Spinal cord (tissue), 10 donors: ENCODE measurements around the gene TMEM208. TPM values are rescaled to one million over a fixed set of nuclear protein-coding genes. Genes with fewer than 3 reads are reported as not detected.
A peak's percentile ranks its signal among the peaks of the same experiment; 100 is the strongest.

ENCODE experiments used
- DNase-seq, 6 donors: peaks; one replicate each; pipeline versions ENCODE4 v3.0.0 to v3.0.0-alpha.2; 2013 to 2015; ENCODE audit warnings: low spot score in 6 of 6, low read depth in 4 of 6
- H3K27ac ChIP-seq: one replicate; pipeline ENCODE4 v1.5.1; 2013; ENCODE audit warnings: low read depth, low read length, control low read depth
- H3K27me3 ChIP-seq: one replicate; pipeline ENCODE4 v1.6.1; 2013; ENCODE audit warnings: low read length; ENCODE audit not compliant: control insufficient read depth, insufficient read depth
- H3K36me3 ChIP-seq: one replicate; pipeline ENCODE4 v1.6.1; 2013; ENCODE audit warnings: low read length; ENCODE audit not compliant: control insufficient read depth, insufficient read depth
- H3K4me1 ChIP-seq: one replicate; pipeline ENCODE4 v1.6.1; 2013; ENCODE audit warnings: low read length; ENCODE audit not compliant: control insufficient read depth, insufficient read depth
- H3K4me3 ChIP-seq: one replicate; pipeline ENCODE4 v1.5.1; 2013; ENCODE audit warnings: low read depth, low read length, control low read depth
- H3K9me3 ChIP-seq: one replicate; pipeline ENCODE4 v1.6.1; 2013; ENCODE audit warnings: low read length; ENCODE audit not compliant: control insufficient read depth, insufficient read depth
- WGBS: methylation state at CpG from one replicate; pipeline ENCODE4 v1.1.5; 2013; ENCODE audit warnings: missing lambda C conversion rate; ENCODE audit not compliant: insufficient coverage; 5-methylcytosine and 5-hydroxymethylcytosine counted together
- polyA plus RNA-seq, 2 donors: library from polyadenylated mRNA; unstranded; fragments of 120-200 nt; gene quantifications; one replicate each; pipeline ENCODE4 v1.2.1, GENCODE V29; 2013; ENCODE audit not compliant: insufficient read length in 2 of 2
- total RNA-seq, 2 donors: library from RNA; depleted of rRNA in 1 of 2; stranded (reverse); fragments of 120-200 nt in 1 of 2; fragments of >200 nt in 1 of 2; gene quantifications; one replicate each; pipeline versions ENCODE4 v1.2.3 to v1.2.4, GENCODE V29; 2013 to 2014
- donor health status: healthy.

The TMEM208 gene
- total and polyA plus RNA-seq, 4 donors = 18.8 to 57.4 (median 45.7) TPM

DNA sequence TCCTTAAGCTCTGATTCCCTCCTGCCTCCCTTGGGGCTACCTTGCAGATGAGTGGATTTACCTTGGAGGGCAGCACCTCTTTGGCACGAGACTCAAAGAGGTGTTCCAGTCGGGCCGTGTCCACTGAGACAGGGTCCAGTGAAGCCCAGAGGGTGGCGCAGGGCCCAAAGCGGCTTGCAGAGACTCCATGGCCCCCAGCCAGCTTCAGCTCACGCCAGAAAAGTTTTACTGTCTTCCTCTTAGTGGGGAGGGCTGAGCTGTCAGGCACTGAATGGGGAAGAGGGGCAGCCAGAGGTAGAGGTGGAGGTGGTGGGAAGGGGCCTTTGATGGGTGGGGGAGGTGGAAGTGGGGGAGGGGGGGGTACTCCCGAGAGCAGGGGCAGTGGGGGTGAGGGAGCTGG, 6.7 kb downstream of the TMEM208 start:
- no peaks in the 10 kb centered on the region for H3K9me3 ChIP-seq
- no peaks in the 10 kb centered on the region for H3K27me3 ChIP-seq
- no peak overlapping the region for H3K27ac ChIP-seq
- peak in 1 of 6 donors; percentile 22 for DNase-seq
- WGBS = 89% methylated on average over 4 of the region's 7 CpGs
- no peaks in the 10 kb centered on the region for H3K4me1 ChIP-seq
- H3K36me3 ChIP-seq = peaks cover 85% of the 10 kb centered on the region
- H3K4me3 ChIP-seq = no peak overlapping the region

DNA sequence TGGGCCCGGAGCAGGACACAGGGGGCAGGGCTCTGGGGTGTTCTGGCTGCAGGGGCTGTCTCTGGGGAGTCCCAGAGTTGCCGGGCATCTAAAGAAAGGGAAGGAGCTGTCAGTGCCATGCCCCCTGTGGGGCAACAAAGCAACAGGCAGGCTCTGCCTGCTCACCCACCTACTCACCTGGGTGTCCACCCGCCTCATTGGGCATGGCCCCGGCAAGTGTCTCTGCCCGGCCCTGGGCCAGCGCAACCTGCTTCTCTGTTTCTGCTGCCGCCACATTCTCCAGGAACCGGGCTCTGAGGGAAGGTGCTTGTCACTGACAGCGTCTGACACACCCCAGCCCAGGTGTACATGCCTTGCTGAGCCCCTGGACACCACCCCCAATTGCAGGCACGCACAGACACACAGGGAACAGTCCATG, 7.3 kb downstream of the TMEM208 start:
- 93% methylated on average over 9 of the region's 10 CpGs for WGBS
- Histone ChIP-seq H3K36me3 (peaks cover 85% of the 10 kb centered on the region), H3K27ac (no peak overlapping the region), H3K4me1 (no peaks in the 10 kb centered on the region), H3K9me3 (no peaks in the 10 kb centered on the region), H3K4me3 (no peak overlapping the region), H3K27me3 (no peaks in the 10 kb centered on the region)
- no peak for DNase-seq

DNA sequence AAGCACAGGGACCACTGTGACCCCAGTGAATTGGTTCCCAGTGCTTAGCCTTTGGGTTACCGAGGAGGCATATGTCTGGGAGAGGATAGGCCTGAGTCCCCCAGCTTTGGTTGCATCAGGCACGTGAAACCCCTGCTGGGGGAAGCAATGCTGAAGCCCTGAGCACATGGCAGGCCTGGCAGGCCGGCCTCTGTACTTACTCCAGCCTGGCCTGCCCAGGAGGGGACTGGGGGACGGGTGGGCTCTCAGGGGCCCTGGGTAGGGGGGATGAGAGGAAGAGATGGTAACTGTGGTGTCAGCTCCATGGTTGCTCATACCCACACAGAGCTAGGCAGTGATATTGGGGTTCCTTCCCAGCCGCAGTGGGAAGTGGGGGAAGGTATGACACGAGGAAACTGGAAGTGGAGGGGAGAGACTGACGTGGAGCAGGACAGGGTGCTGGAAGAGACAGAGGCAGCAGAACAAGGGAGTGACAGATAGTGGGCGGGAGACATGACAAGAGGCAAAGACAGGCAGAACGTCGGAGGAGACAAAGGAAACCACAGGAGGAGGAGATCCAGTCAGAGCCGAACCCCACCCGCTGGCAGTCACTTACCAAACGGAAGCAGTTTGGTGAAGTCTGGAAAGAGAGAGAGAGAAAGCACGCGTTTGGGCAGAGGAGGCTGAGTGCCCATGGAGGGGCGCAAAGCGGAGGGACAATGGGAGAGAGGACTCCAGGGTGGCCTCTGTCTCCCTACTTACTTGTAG, 9.1 kb downstream of the TMEM208 start:
- Histone ChIP-seq H3K9me3 (no peaks in the 10 kb centered on the region), H3K4me1 (no peaks in the 10 kb centered on the region), H3K27me3 (no peaks in the 10 kb centered on the region), H3K4me3 (no peak overlapping the region), H3K36me3 (peaks cover 69% of the 10 kb centered on the region), H3K27ac (no peak overlapping the region)
- WGBS = 76% methylated on average over 17 of the region's 17 CpGs
- DNase-seq = no peak

DNA sequence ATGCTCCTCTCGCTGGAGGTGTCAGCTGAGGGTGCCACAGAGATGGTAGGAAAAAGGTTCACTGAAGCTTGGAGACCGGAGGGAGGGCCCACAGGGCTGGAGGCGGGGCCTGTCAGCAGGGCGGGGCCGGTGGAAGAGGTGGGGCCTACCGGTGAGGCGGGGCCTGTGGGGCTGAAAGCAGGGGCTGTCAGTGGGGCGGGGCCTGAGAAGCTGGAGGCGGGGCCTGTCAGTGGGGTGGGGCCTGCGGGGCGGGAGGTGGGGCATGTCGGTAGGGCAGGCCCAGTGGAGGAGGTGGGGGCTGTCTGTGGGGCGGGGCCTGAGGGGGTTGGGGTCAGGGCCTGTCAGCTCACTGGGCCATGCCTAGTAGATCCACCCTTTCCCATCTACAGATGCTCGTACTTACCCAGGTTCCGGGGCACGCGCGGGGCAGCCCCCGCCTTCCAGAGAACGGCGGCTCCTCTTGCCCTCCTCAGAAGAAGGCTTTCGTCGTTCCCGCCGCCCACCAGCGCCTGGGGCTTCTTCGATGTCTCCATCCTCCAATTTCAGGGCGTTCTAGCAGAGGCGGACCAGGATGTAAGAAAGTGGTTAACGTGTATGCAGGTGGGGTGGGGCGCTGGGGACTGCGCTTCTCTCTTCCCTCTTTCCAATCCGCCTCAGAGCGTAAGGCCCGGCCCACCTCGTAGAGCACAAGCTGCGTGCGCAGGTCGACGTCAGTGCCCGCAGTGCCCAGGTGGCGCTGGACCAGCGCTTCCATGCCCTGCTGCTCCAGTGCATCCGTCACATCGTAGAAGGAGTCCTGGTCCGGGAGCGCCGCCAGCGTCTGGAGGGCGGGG, 9.8 kb downstream of the TMEM208 start:
- H3K4me3 ChIP-seq = no peak overlapping the region

DNA sequence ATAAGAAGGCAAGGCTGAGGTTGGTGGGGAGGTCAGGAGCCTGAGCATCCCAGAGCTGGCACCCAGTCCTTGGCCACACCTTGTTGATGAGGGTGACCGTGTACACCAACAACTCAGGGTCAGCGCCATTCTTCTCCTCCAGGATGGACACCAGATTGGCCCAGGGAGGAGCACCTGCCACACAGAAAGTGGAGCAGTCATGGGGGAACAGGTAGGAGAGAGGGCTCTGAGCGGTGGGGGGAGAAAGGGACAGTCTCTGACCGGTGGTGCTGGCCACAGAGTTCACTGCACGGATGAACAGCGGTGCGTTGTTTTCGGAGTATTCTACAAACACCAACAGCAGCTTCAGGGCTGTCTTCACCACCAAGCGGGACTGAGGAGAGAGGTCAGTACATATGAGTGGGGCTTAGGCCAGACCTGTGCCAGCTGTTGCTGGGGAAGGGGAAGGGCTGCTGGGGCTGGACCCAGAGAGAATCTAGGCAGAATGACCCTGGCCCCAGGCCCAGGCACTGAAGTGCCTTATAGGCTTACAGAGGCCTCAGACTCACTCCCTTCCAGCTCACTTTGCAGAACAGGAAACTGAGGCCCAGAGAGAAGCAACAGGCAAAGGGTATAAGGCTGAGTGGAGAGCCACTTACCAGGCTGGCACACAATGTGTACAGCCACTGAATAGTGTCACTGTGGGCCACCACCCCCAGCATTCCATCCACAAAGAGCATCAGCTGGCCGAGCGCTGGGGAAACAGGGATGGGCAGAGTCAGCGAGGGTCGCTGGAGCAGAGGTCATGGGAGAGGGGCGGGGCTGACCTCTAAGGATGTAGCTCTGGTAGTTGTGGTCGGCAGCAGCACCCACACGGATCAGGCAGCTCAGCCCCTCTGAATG, 10.7 kb downstream of the TMEM208 start:
- H3K4me1 ChIP-seq = peaks cover 2% of the 10 kb centered on the region
- DNase-seq = no peak
- H3K27me3 ChIP-seq = no peaks in the 10 kb centered on the region
- H3K27ac ChIP-seq = no peak overlapping the region
- H3K4me3 ChIP-seq = no peak overlapping the region
- no peaks in the 10 kb centered on the region for H3K9me3 ChIP-seq
- 76% methylated on average over 11 of the region's 16 CpGs for WGBS
- H3K36me3 ChIP-seq = peaks cover 54% of the 10 kb centered on the region

More for the DNA sequence above, 9.8 kb downstream of the TMEM208 start:
- no peaks in the 10 kb centered on the region for H3K27me3 ChIP-seq
- H3K36me3 ChIP-seq = peaks cover 62% of the 10 kb centered on the region
- H3K4me1 ChIP-seq = peaks cover 2% of the 10 kb centered on the region
- 65% methylated on average over 42 of the region's 50 CpGs for WGBS
- H3K27ac ChIP-seq = no peak overlapping the region
- DNase-seq = peak in 2 of 6 donors; percentile 26 to 63
- H3K9me3 ChIP-seq = no peaks in the 10 kb centered on the region

DNA sequence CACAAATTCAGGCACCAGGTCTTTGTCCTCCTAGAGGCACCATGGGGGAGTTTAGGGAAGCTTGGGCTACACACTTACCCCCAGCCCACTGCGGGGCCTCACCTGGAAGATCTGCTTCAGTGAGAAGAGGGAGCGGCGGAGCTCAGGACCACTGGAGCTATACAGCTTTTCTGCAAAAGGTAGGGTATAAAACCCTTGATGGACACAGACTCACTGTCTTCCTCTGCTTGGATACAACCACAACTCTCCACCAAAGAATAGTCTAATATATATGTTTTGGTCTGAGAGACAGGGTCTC, 11.3 kb downstream of the TMEM208 start:
- no peak overlapping the region for H3K27ac ChIP-seq
- no peaks in the 10 kb centered on the region for H3K27me3 ChIP-seq
- WGBS = no CpG with 5 or more reads among the region's 3 CpGs
- peaks cover 52% of the 10 kb centered on the region for H3K36me3 ChIP-seq
- no peak overlapping the region for H3K4me3 ChIP-seq
- no peak for DNase-seq
- peaks cover 2% of the 10 kb centered on the region for H3K4me1 ChIP-seq
- no peaks in the 10 kb centered on the region for H3K9me3 ChIP-seq

DNA sequence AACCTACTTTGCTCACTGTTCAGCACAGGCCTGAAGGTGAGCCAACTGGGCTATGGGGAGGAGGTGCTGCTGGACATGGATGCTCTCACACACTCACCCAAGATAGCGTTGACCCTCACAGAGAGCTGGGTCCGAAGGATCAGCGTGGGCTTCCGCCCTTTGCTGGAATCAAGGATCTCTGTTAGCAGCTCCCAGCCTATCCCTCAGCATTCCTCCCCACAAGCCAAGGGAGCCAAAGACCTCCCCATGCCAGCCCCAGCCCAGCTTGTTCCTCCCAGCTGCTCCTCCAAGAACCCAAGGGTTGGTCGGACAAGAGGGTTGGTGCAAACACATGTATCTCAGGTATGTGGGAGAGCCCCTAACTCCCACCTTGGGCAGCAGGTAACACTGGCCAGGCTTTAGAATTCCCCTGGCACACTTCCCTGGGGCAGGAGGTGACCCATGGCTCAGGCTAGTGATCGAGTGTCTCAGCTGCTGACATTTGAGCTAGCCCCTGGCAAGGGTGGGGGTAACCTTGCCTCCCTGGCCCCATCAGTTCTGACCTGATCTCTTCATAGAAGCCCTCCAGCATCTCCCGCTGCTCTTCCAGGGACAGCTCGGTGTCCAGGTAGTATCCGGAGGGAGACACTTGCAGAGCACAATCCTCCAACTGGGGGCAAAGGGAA, 12.0 kb downstream of the TMEM208 start:
- Histone ChIP-seq H3K27me3 (no peaks in the 10 kb centered on the region), H3K9me3 (no peaks in the 10 kb centered on the region), H3K27ac (no peak overlapping the region), H3K4me1 (peaks cover 2% of the 10 kb centered on the region), H3K4me3 (no peak overlapping the region), H3K36me3 (peaks cover 47% of the 10 kb centered on the region)
- 75% methylated on average over 2 of the region's 9 CpGs for WGBS
- DNase-seq = no peak

DNA sequence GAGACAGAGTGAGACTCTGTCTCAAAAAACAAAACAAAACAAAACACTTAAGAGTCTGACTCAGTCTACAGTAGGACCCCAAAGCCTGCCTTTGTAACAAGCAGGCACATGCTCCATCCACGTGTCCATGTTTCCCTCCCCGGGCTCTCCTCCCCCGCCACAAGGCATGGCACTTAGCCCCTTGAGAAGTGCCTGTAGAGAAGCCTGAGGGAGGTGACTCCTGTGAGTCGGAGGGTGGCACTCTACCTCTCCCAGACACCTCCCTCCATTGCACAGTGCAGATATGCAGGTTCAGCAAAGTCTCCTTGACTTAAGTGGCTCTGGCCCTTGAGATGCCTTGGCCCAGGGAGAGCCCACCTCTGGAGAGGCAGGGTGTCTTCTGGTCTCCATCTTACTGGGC, 13.6 kb downstream of the TMEM208 start:
- Histone ChIP-seq H3K9me3 (no peaks in the 10 kb centered on the region), H3K36me3 (peaks cover 36% of the 10 kb centered on the region), H3K4me1 (peaks cover 8% of the 10 kb centered on the region), H3K4me3 (no peak overlapping the region), H3K27ac (no peak overlapping the region), H3K27me3 (no peaks in the 10 kb centered on the region)
- DNase-seq = no peak
- WGBS = 90% methylated on average over 2 of the region's 4 CpGs
